Activated T-cell treated with anti-CD3 and anti-CD28 coated beads for 24 hours (primary cell): ENCODE measurements around the gene TSG101.

ENCODE experiments used
- DNase-seq: peaks from one replicate; pipeline ENCODE4 v3.0.0-alpha.2; 2020; ENCODE audit warnings: low read depth

The TSG101 gene

GRCh38 chr11:18492888-18493287 lies 33.9 kb downstream of the TSG101 start:
- no peak for DNase-seq

DNA sequence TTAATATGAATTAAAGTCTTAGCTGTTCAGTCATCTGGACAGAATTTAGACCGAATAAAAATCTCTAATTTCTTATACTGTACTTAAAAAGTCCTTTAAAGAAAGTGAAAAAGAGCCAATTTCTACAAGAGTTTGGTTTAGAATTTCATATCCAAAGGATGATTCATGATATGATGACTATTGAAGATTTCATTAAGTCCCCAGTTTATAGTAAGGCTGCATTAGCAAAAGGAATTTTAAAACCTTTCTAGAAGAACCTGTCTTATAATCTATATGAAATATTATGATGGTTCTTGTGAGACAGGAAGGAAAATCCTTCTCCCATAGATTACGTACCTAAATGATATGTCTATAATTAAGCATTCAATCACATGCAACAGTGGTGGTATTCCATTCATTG lies 34.8 kb downstream of the TSG101 start:
- no peak for DNase-seq

DNA sequence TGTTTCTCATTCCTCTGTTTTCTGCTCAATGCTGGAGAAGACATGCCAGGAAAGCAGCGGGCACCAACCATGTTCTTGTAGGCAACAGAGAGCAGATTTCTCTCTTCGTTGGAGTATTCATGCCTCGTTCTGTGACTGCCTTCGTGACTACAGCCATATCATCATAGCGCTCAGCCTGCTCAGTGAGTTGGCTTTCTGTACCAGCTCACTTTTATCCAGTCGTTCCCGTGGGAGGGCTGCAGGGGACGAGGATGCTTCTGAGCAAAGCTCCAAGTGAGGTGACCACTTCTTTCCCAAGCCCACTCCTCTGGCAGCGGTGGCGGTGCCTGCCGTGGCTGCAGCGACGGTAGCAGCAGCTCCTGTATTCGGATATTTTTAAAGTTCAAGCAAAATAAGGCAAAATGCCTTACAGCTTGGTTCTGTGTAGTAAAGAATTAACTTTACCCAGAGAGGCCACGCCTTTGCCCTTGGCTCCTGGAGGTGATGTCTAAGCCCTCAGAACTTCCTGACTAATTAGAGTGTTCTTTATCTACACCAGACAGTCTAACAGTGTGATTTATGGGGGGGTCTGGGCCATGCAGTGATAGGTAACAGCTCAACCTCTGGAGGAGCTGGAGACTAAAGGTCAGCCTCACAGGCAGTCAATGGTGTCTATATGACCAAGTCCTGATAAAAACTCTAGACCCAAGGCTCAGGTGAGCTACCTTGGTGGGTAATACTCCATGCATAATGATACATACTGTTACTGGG lies 35.8 kb downstream of the TSG101 start:
- DNase-seq = no peak

DNA sequence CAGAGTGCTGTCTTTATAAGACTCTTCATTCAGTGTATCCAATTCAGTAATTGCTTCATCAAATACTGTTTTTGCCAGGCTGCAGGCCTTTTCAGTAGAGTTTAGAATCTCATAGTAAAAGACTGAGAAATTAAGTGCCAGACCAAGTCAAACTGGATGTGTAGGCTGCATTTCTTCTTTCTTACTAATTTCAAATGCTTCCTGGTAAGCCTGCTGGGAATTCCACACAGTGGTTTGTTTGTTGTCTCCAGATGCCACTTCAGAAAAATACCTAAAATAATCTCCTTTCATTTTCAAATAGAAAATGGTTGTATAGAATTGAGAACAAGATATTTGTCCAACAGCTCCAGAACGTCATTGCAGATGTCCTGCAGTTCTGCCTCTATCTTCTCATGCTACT lies 36.4 kb downstream of the TSG101 start:
- DNase-seq = no peak

DNA sequence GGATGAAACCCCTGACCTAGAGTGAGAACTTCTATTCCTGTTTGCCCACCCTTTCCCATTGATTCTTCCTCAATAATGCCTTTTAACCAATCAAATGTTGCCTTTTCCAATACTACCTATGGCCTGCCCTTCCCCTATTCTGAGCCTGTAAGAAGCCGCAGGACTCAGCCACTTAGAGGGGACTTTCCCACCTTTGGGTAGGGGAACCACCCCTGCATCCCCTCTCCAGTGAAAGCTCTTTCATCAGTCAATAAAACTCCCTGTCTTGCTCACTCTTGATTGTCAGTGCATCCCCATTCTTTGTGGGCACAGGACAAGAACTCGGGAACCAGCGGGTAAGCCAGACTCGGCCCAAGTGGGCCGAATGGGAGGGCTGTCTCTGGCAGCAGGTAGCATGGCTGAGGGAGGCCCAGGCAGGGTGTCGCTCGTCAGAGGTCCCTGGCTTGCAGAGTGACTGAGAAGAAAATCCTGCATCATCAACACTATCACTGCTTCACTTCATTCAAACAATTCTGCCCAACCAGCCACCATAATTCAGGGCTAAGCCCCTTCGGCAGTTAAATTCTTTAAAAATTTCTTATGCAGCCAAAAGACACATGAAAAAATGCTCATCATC lies 40.7 kb downstream of the TSG101 start:
- DNase-seq = no peak

GRCh38 chr11:18479063-18479462 lies 47.7 kb downstream of the TSG101 start:
- no peak for DNase-seq

DNA sequence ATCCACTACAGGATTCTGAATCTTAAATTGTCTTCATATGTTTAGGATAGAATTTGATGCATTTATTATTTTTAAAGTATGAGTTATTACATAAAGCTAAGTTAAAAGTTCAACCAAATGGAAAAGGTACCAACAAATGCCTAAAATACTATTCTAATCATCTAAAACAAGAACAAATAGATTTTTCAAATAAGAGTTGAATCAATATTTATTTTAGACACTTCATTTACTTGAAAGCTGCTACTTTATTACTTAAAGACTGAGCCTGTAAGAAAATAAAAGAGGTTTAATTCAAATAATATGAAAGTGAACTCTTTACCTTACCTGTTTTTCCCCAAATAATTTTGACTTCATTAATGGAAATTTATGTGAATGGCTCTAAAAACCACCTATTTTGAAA lies 54.2 kb downstream of the TSG101 start:
- no peak for DNase-seq

- DNase-seq = no peak
These were observed 54.7 kb downstream of the TSG101 start for GRCh38 chr11:18471995-18472394.

GRCh38 chr11:18468961-18469360 lies 57.8 kb downstream of the TSG101 start:
- no peak for DNase-seq

- DNase-seq = no peak
These were observed 58.7 kb downstream of the TSG101 start for GRCh38 chr11:18468059-18468458.

DNA sequence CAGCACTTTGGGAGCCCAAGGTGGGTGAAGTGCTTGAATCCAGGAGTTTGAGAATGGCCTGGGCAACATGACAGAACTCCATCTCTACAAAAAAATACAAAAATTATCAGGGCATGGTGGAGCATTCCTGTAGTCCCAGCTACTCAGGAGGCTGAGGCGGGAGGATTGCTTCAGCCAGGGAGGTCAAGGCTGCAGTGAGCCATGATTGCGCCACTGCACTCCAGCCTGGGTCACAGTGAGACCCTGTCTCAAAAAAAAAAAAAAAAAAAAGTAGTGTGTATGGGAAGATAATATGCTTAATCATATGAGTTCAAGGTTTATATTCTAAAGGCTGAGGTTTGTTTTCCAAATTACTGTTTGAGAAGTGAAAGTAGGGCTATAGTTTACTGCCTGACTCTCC lies 60.3 kb downstream of the TSG101 start:
- DNase-seq = no peak

DNA sequence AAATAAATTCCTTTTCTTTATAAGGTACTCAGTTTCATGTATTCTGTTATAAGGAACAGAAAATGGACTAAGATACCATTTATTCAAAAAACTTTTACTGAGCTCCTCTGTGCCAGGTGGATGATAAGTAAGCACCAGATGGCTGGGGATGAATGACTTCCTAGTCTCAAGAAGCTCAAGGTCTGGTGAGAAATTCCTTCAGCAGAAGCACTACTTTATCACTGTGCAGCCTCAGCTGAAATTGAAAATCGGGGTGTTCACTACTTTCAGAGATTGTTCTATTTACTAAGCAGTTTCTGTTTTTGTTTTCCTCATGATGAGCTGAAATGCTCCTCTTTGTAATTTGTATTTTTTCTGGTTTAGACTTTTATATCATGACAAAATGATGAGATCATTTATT lies 63.3 kb downstream of the TSG101 start:
- DNase-seq = no peak

- no peak for DNase-seq
These were observed 64.8 kb downstream of the TSG101 start for GRCh38 chr11:18461909-18462308.

DNA sequence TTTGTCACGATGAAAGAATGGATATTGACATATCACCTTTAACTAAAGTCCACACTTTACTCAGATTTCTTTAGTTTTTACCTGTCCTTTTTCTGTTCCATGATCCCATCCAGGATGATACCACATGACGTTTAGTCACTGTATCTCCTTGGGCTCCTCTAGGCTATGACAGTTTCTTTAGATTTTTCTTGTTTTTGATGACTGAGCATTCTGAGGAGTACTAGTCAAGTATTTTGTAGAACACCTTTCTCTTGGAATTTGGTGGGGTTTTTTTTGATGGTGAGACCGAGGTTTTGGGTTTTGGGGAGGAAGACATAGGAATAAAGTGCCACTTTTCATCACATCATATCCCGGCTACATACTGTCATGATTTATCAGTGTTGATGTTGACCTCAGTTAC lies 67.1 kb downstream of the TSG101 start:
- DNase-seq = no peak

GRCh38 chr11:18457450-18457849 lies 69.3 kb downstream of the TSG101 start:
- DNase-seq = no peak

GRCh38 chr11:18455686-18456372 lies 70.9 kb downstream of the TSG101 start, which contains the start of gene LDHAL6A:
Gene LDHAL6A (plus strand): TSS chr11:18455856. CDS start chr11:18456681, 825 bp downstream.
- DNase-seq = no peak

- DNase-seq = no peak
These were observed 73.8 kb downstream of the TSG101 start for GRCh38 chr11:18452927-18453326.

DNA sequence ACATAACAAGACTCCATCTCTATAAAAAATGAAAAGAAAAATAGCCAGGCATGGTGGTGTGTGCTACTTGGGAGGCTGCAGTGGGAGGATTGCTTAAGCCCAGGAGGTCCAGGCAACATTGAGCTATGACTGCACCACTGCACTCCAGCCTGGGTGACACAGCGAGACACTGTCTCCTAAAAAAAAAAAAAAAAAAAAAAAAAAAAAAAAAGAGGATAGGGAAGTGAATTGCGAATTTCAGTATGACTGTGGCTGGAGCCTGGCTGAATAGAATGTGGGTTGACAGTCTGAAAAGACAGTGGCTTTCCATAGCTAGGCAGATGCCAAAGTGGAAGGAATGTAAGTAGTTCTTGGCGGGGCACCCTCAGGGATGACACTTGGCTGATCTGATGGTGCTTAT lies 77.5 kb downstream of the TSG101 start:
- no peak for DNase-seq

DNA sequence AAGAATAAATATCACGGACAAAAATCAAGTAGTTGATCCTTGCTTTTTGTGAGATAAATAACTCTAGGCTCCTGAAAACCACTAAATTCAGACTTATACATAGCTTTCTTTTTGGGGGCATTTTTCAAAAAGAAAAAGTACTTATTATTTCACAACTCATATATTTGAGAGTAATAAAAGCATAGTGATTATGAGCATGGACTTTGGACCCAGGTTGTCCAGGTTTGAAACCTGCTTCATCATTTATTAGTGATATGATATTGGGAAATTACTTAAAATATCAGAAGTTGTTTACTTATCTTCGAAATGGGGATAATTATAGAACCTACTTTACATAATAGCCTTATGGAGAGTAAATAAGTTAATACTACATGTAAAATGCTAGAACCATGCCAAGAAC lies 88.1 kb downstream of the TSG101 start:
- DNase-seq = no peak
